Fibroblast of pulmonary artery (primary cell): ENCODE measurements around the gene BCAP31.
A peak's percentile ranks its signal among the peaks of the same experiment; 100 is the strongest.

Experiments
- DNase-seq: peaks from one replicate; pipeline ENCODE4 v3.0.0-alpha.2; 2010; ENCODE audit warnings: low read depth
- H3K4me3 ChIP-seq: replicated peaks from 2 replicates; pipeline ENCODE4 v1.5.1; 2011; ENCODE audit warnings: low read depth, mild to moderate bottlenecking, control low read depth, low read length, moderate library complexity
- TF ChIP-seq, protein P1 (sequence below): IDR thresholded peaks from 2 replicates; pipeline ENCODE4 v1.5.1; 2011; ENCODE audit warnings: mild to moderate bottlenecking, control low read depth, low read length, inconsistent platforms; ENCODE audit errors: missing control alignments

BCAP31 gene

DNA sequence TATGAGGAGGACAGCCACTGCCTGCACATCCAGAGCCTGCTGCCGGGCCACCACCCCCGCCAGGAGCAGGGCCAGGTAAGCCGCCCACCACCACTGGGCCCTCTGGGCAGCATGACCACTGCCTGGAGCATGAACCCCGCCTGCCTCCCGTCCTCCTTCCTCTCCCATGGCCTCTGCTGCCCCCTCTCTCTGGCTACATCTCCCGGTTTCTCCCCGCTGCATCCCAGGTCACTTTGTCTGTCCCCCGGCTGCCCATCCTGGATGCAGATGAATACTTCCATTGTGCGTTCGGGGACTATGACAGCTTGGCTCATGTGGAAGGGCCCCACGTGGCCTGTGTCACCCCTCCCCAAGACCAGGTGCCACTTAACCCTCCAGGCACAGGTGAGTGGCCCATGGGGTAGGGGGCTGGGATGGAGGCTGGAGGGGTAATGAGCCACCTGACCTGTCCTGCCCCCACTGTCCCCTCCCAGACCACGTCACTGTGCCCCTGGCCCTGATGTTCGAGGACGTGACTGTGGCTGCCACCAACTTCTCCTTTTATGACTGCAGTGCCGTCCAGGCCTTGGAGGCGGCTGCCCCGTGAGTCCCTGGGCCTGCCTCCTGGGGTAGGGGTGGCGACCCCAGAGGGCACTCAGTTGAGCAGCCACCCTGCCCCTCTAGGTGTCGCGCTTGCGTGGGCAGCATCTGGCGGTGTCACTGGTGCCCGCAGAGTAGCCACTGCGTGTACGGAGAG lies 45.8 kb upstream of the BCAP31 start:
- TF ChIP-seq, protein P1, sequence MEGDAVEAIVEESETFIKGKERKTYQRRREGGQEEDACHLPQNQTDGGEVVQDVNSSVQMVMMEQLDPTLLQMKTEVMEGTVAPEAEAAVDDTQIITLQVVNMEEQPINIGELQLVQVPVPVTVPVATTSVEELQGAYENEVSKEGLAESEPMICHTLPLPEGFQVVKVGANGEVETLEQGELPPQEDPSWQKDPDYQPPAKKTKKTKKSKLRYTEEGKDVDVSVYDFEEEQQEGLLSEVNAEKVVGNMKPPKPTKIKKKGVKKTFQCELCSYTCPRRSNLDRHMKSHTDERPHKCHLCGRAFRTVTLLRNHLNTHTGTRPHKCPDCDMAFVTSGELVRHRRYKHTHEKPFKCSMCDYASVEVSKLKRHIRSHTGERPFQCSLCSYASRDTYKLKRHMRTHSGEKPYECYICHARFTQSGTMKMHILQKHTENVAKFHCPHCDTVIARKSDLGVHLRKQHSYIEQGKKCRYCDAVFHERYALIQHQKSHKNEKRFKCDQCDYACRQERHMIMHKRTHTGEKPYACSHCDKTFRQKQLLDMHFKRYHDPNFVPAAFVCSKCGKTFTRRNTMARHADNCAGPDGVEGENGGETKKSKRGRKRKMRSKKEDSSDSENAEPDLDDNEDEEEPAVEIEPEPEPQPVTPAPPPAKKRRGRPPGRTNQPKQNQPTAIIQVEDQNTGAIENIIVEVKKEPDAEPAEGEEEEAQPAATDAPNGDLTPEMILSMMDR: no peak
- DNase-seq: no peak
- H3K4me3 ChIP-seq: no peak overlapping the region

DNA sequence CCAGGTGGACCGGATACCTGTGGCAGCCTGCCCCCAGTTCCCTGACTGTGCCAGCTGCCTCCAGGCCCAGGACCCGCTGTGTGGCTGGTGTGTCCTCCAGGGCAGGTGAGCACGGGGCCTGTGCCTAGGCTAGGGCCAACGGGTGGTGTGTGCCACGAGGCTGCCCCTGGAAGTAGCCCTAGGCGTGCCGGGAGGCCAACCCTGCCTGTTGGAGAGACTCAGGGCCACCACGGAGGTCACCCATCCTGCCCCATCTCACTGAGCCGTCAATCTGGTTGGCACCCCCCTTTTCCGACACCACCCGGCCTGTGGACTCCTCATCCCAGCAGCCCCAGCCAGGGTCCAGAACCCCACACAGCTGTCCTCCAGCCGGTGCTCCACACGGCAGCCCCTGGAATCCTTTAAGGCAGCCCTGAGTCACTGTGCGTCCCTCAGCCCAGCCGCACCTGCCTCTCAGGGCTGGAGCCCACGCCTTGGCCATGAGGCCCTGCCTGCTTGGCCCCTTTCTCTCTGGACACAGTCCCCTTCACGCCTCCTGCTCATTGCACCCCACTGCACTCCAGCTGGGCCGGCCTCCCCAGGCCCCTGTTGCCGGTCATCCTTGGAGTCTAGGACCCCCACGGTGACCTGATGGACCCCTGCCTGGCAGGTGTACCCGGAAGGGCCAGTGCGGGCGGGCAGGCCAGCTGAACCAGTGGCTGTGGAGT lies 45.1 kb upstream of the BCAP31 start:
- TF ChIP-seq, protein P1: no peak
- no peak for DNase-seq
- no peak overlapping the region for H3K4me3 ChIP-seq

DNA sequence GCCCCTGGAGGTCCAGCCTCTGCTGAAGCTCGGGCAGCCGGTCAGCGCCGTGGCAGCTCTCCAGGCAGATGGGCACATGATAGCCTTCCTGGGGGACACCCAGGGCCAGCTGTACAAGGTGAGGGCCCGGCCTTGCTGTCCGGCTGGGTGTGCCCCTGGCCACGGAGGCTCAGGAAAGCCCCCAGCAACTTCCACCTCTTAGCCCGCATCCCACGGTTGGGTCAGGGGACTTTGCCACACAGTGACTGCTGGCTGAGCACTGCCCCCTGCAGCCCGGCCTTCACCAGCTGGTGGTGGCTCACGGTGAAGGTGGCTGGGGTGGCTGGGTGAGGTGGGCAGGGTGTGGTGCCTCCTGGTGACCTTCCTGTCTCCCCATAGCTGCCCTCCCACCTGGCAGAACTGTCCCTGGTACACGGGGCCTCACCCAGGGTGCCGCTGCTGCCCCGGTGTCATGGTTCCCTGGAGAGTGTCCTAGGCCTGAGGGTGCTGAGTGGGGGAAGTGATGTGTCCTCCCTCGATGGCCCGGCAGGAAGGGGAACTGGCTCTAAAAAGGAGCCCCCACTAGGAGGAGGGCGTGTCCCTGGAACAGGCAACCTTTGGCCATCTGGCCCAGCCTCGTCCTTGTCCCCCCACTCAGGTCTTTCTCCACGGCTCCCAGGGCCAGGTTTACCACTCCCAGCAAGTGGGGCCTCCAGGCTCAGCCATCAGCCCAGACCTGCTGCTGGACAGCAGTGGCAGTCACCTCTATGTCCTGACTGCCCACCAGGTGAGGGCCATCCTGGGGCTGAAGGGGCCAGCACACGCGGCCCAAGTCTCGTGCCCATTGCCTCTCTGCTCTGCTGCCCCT lies 44.3 kb upstream of the BCAP31 start:
- no peak for DNase-seq
- no peak overlapping the region for H3K4me3 ChIP-seq
- TF ChIP-seq, protein P1: no peak

DNA sequence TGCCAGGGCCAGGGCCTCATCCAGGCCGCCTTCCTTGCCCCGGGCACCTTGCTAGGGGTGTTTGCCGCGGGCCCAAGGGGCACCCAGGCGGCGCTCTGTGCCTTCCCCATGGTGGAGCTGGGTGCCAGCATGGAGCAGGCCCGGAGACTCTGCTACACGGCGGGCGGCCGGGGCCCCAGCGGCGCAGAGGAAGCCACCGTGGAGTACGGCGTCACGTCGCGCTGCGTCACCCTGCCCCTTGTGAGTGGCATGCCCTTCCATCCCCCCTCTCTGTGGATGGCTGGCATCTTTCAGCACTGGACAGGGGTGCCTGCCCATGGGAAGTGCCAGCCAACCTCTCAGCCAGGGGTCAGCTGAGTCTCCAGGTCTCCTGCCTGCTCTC lies 43.5 kb upstream of the BCAP31 start:
- H3K4me3 ChIP-seq: no peak overlapping the region
- TF ChIP-seq, protein P1: no peak
- DNase-seq: no peak

DNA sequence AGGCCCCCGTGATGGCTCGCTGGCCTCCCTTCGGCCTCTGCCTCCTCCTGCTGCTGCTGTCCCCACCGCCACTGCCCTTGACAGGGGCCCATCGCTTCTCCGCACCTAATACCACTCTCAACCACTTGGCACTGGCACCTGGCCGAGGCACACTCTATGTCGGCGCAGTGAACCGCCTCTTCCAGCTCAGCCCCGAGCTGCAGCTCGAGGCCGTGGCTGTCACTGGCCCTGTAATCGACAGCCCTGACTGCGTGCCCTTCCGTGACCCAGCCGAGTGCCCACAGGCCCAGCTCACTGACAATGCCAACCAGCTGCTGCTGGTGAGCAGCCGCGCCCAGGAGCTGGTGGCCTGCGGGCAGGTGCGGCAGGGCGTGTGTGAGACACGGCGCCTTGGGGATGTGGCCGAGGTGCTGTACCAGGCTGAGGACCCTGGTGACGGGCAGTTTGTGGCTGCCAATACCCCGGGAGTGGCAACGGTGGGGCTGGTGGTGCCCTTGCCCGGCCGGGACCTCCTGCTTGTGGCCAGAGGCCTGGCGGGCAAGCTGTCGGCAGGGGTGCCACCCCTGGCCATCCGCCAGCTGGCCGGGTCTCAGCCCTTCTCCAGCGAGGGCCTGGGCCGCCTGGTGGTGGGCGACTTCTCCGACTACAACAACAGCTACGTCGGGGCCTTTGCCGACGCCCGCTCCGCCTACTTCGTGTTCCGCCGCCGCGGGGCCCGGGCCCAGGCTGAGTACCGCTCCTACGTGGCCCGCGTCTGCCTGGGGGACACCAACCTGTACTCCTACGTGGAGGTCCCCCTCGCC lies 42.9 kb upstream of the BCAP31 start:
- no peak overlapping the region for H3K4me3 ChIP-seq
- TF ChIP-seq, protein P1: no peak
- DNase-seq: no peak

DNA sequence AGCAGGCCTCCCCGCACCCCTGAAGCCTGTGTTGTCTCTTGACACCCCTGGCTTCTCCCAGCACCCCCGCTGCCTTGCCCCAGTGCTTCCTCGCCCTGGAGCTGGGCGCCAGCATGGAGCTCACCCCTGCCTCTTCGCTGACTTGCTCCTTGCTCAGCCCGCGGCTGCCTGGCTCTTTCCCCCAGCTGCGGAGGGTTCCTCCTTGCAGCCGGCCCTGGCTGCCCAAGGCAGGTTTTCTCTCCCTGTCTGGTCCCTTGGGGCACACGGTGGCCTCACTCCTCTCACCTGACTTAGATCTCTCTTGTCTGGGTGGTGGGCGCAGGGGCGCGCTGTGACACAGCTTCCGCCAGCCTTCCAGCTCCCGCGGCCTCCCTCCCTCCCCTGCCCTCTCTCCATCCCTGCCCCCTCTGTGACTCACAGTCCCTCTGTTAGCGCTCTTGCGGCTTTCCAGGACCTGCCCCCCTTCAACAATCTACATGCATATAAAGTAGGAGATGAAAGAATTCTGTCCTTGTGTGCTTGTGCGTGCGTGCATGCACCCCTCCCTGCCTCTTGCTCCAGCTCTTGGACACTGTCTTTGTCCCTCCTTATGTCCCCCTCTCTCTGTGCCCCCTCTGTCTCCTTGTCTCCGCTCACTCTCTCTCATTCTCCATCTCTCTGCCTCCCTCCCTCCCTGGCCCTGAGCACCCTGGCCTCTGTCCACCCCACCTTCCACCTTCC lies 42.1 kb upstream of the BCAP31 start:
- peak; percentile 63 for DNase-seq
- TF ChIP-seq, protein P1: no peak
- peak overlapping the region; percentile 55 for H3K4me3 ChIP-seq
